ENCODE measurements around the gene TTF1. TPM values are rescaled to one million over a fixed set of nuclear protein-coding genes. Genes with fewer than 3 reads are reported as not detected.

TTF1 gene
- total RNA-seq, 1 donor from 2014 or later: 36.2 TPM

GRCh38 chr9:132372177-132373095 is 34.2 kb downstream of the TTF1 start:
- no peak for DNase-seq (ENCODE audit: low spot score)
- H3K4me3 Mint-ChIP-seq (ENCODE audit: low read depth): no peak overlapping the region
- peaks cover 11% of the 10 kb centered on the region for H3K4me1 Mint-ChIP-seq (ENCODE audit: low read depth)
- intact Hi-C loops (cut with micrococcal nuclease): no loop called here
- peak overlapping the region; percentile 78 for H3K27ac Mint-ChIP-seq
- no peaks in the 10 kb centered on the region for H3K27me3 Mint-ChIP-seq (ENCODE audit: low read depth)
- peaks cover 8% of the 10 kb centered on the region for H3K36me3 Mint-ChIP-seq (ENCODE audit: low read depth)
- no peaks in the 10 kb centered on the region for H3K9me3 Mint-ChIP-seq

DNA sequence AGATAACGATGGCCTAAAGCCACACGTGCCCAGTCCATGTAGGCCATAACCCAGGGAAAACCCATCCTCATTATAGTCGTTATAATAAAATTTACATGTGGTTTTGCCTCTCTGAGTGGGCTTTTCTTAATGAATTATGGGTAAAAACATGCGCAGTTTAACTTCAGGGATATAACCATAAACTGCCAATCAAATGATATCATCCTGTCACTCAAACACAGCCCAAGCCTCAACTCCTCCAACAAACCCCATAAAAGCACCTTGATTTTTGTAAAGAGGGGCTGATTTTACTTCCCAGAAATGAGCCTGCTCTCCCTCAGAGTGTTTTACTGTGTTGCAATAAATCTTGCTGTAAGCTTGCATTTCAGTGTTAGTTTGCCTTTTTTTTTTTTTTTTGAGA is 36.0 kb downstream of the TTF1 start:
- Mint-ChIP-seq H3K36me3 (ENCODE audit: low read depth) (peaks cover 8% of the 10 kb centered on the region), H3K4me1 (ENCODE audit: low read depth) (peaks cover 11% of the 10 kb centered on the region), H3K4me3 (ENCODE audit: low read depth) (no peak overlapping the region), H3K27me3 (ENCODE audit: low read depth) (no peaks in the 10 kb centered on the region), H3K27ac (no peak overlapping the region), H3K9me3 (no peaks in the 10 kb centered on the region)
- no peak for DNase-seq (ENCODE audit: low spot score)
- intact Hi-C loops (cut with micrococcal nuclease): no loop called here

- H3K9me3 Mint-ChIP-seq: no peaks in the 10 kb centered on the region
- peaks cover 11% of the 10 kb centered on the region for H3K4me1 Mint-ChIP-seq (ENCODE audit: low read depth)
- DNase-seq (ENCODE audit: low spot score): no peak
- intact Hi-C loops (cut with micrococcal nuclease): no loop called here
- H3K27me3 Mint-ChIP-seq (ENCODE audit: low read depth): no peaks in the 10 kb centered on the region
- peaks cover 3% of the 10 kb centered on the region for H3K36me3 Mint-ChIP-seq (ENCODE audit: low read depth)
- no peak overlapping the region for H3K27ac Mint-ChIP-seq
- H3K4me3 Mint-ChIP-seq (ENCODE audit: low read depth): no peak overlapping the region
These were observed 37.2 kb downstream of the TTF1 start for GRCh38 chr9:132369421-132369820.

DNA sequence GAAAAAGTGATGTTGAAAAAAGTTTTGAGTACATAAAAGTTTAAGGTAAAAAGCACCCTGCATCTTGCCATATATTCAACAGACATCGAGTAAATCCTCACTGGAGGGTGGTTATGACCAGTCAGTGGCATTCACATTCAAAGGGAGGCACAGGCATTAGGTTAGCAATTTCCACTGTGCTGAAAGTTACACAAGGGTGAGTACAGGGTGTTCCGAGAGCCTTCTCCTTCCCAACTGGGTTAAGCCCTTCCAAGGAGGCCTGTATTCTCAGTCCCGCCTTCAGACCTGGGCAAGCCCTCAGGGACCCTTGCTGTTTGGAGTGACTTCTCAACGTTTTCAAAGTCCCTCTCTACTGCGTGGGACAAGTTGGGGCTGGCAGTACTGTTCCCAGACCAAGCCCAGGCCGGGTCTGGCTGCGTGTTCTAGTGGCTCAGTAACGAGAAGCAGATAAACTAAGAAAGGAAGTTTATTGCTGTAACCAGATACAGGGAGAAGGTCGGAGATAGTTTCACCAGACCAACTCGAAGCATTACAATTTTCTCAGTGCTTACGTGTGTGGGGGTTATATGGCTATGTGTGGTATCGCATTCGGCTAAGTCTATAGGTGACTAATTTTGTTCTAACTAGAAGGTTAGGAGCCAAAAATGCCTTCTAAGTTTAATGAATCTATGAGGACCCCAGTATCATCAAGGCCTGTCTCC is 38.9 kb downstream of the TTF1 start:
- H3K27me3 Mint-ChIP-seq (ENCODE audit: low read depth): no peaks in the 10 kb centered on the region
- H3K4me1 Mint-ChIP-seq (ENCODE audit: low read depth): peaks cover 6% of the 10 kb centered on the region
- intact Hi-C loops (cut with micrococcal nuclease): no loop called here
- H3K4me3 Mint-ChIP-seq (ENCODE audit: low read depth): no peak overlapping the region
- no peak overlapping the region for H3K27ac Mint-ChIP-seq
- H3K36me3 Mint-ChIP-seq (ENCODE audit: low read depth): no peaks in the 10 kb centered on the region
- no peaks in the 10 kb centered on the region for H3K9me3 Mint-ChIP-seq
- DNase-seq (ENCODE audit: low spot score): no peak

DNA sequence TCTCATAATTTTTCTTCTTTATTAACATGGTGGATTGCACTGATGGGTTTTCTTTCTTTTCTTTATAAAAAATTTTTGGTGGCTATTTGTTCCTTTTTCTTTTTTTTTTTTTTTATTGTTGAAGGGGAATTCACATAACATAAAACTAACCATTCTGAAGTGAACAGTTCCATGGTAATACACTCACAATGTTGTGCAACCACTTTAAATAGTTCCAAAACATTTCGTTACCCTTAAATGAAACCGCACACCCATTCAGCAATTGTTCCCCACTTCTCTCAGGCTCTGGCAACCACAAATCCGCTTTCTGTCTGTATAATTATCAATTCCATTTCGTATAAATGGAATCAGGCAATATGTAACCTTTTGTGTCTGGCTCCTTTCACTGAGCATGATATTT is 40.2 kb downstream of the TTF1 start:
- Mint-ChIP-seq H3K36me3 (ENCODE audit: low read depth) (no peaks in the 10 kb centered on the region), H3K4me3 (ENCODE audit: low read depth) (no peak overlapping the region), H3K4me1 (ENCODE audit: low read depth) (no peaks in the 10 kb centered on the region), H3K27ac (no peak overlapping the region), H3K27me3 (ENCODE audit: low read depth) (no peaks in the 10 kb centered on the region), H3K9me3 (no peaks in the 10 kb centered on the region)
- DNase-seq (ENCODE audit: low spot score): no peak
- intact Hi-C loops (cut with micrococcal nuclease): no loop called here

DNA sequence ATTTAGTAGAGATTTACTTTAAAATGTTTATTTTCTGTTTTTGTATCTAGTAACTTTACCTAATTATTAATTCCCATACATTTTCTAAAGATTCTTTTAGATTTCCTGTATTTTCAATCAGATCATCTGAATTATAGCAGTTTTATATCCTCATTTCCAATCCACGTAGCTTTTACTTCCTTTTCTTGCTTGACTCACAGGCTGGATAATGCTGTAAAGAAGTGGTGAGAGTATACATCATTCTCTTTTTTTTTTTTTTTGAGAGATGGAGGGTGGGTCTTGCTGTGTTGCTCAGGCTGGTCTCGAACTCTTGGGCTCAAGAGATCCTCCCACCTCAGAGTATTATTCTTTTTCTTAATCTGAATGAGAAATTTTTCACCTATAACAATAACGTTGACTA is 40.7 kb downstream of the TTF1 start:
- intact Hi-C loops (cut with micrococcal nuclease): no loop called here

DNA sequence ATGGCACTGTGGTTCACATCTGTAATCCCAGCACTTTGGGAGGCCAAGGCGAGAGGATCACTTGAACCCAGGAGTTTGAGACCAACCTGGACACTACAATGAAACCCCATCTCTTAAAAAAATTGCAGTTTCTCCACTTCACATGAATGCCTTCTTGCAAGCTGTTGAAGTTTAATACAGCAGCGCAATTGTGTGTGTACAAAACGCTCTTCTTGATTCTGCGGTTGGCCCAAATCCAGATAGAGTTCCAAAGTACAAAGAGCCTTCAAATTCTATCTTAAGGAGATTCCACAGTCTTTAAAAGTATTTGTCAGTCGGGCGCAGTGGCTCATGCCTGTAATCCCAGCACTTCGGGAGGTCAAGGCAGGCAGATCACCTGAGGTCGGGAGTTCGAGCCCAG is 42.6 kb downstream of the TTF1 start:
- Mint-ChIP-seq H3K36me3 (ENCODE audit: low read depth) (no peaks in the 10 kb centered on the region), H3K27ac (no peak overlapping the region), H3K4me1 (ENCODE audit: low read depth) (no peaks in the 10 kb centered on the region)

More for the DNA sequence above, 40.7 kb downstream of the TTF1 start:
- H3K36me3 Mint-ChIP-seq (ENCODE audit: low read depth): no peaks in the 10 kb centered on the region
- H3K27me3 Mint-ChIP-seq (ENCODE audit: low read depth): no peaks in the 10 kb centered on the region
- H3K4me1 Mint-ChIP-seq (ENCODE audit: low read depth): no peaks in the 10 kb centered on the region
- DNase-seq (ENCODE audit: low spot score): no peak
- no peak overlapping the region for H3K27ac Mint-ChIP-seq
- H3K4me3 Mint-ChIP-seq (ENCODE audit: low read depth): no peak overlapping the region
- no peaks in the 10 kb centered on the region for H3K9me3 Mint-ChIP-seq

GRCh38 chr9:132357764-132358163 is 48.9 kb downstream of the TTF1 start:
- peaks cover 17% of the 10 kb centered on the region for H3K4me1 Mint-ChIP-seq (ENCODE audit: low read depth)
- intact Hi-C loops (cut with micrococcal nuclease): loop anchor here (10.0 kb wide), 3 partner anchors 353 to 1103 kb away; partner anchors contain the start of gene PRRC2B
- H3K9me3 Mint-ChIP-seq: no peaks in the 10 kb centered on the region
- no peaks in the 10 kb centered on the region for H3K27me3 Mint-ChIP-seq (ENCODE audit: low read depth)
- no peak overlapping the region for H3K4me3 Mint-ChIP-seq (ENCODE audit: low read depth)
- H3K27ac Mint-ChIP-seq: no peak overlapping the region
- H3K36me3 Mint-ChIP-seq (ENCODE audit: low read depth): peaks cover 14% of the 10 kb centered on the region
- no peak for DNase-seq (ENCODE audit: low spot score)

More for the DNA sequence above, 42.6 kb downstream of the TTF1 start:
- no peak for DNase-seq (ENCODE audit: low spot score)
- Mint-ChIP-seq H3K4me3 (ENCODE audit: low read depth) (no peak overlapping the region), H3K27me3 (ENCODE audit: low read depth) (no peaks in the 10 kb centered on the region), H3K9me3 (no peaks in the 10 kb centered on the region)
- intact Hi-C loops (cut with micrococcal nuclease): no loop called here

- intact Hi-C loops (cut with micrococcal nuclease): loop anchor here (10.0 kb wide), 3 partner anchors 352 to 1102 kb away; partner anchors contain the start of gene PRRC2B
- no peak for DNase-seq (ENCODE audit: low spot score)
- no peak overlapping the region for H3K4me3 Mint-ChIP-seq (ENCODE audit: low read depth)
- no peaks in the 10 kb centered on the region for H3K27me3 Mint-ChIP-seq (ENCODE audit: low read depth)
- H3K27ac Mint-ChIP-seq: no peak overlapping the region
- peaks cover 26% of the 10 kb centered on the region for H3K4me1 Mint-ChIP-seq (ENCODE audit: low read depth)
- no peaks in the 10 kb centered on the region for H3K9me3 Mint-ChIP-seq
- H3K36me3 Mint-ChIP-seq (ENCODE audit: low read depth): peaks cover 27% of the 10 kb centered on the region
These were observed 50.2 kb downstream of the TTF1 start for GRCh38 chr9:132356324-132356924.

DNA sequence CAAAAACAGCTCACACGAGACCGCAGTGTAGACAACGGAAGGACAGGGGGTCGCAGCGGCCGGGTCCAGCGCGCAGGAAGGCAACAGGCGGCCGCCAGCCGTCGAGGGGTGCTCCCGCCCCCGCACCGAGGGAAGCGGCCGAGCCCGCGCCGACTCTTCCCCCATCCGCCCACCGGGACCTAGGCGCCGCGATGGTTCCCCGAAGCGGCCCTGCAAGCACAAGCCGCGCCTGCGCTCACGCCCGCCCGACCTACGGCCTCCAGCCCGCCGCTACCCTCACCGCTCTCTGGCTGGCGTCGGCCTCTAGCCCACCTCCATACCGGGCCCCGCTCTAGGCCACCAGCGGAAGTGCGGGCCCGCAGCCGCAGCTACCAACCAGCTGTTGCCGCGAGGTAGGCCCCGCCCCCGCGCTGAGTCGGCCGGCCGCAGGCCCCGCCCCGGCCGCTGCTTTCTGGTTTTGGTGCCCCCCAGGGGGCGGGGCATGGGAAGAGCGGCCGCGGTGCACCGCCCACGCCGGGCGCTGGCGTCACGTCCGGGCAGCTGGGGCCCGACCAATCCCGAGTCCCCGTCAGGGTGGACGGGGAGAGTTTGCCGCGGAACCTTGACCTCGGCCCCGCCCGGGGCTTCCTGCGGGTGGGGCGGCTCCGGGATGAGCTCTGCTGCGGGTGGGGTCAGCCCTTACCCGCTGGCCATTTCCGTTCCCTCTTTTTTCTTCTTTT is 51.8 kb downstream of the TTF1 start, which contains the start of gene SETX:
TSS of gene SETX (minus strand) at position 350 of the 719 bp plus-strand sequence. CDS start 5,558 bp downstream, outside the sequence.
- Mint-ChIP-seq H3K27me3 (ENCODE audit: low read depth) (no peaks in the 10 kb centered on the region), H3K4me1 (ENCODE audit: low read depth) (peaks cover 37% of the 10 kb centered on the region), H3K4me3 (ENCODE audit: low read depth) (peak within 1 kb of the TSS; percentile 91), H3K27ac (peak within 1 kb of the TSS; percentile 93), H3K36me3 (ENCODE audit: low read depth) (peaks cover 36% of the 10 kb centered on the region), H3K9me3 (no peaks in the 10 kb centered on the region)
- intact Hi-C loops (cut with micrococcal nuclease): loop anchor here (1.0 to 10.0 kb wide), 4 partner anchors 52 to 1100 kb away; partner anchors contain the start of genes PRRC2B and TTF1
- peak; percentile 89 for DNase-seq (ENCODE audit: low spot score)

GRCh38 chr9:132351404-132352045 is 55.1 kb downstream of the TTF1 start:
- DNase-seq (ENCODE audit: low spot score): no peak
- H3K27me3 Mint-ChIP-seq (ENCODE audit: low read depth): no peaks in the 10 kb centered on the region
- peak overlapping the region; percentile 91 for H3K4me3 Mint-ChIP-seq (ENCODE audit: low read depth)
- intact Hi-C loops (cut with micrococcal nuclease): loop anchor here (2.0 to 10.0 kb wide), 4 partner anchors 53 to 1097 kb away; partner anchors contain the start of gene PRRC2B
- peaks cover 62% of the 10 kb centered on the region for H3K36me3 Mint-ChIP-seq (ENCODE audit: low read depth)
- peak overlapping the region; percentile 58 for H3K27ac Mint-ChIP-seq
- H3K4me1 Mint-ChIP-seq (ENCODE audit: low read depth): peaks cover 45% of the 10 kb centered on the region
- H3K9me3 Mint-ChIP-seq: no peaks in the 10 kb centered on the region
